ENCODE measurements around the gene RBM6. TPM values are rescaled to one million over a fixed set of nuclear protein-coding genes. Genes with fewer than 3 reads are reported as not detected.

Gene RBM6
- total RNA-seq, 1 experiment from 2014 or later, result 90.7 TPM

DNA sequence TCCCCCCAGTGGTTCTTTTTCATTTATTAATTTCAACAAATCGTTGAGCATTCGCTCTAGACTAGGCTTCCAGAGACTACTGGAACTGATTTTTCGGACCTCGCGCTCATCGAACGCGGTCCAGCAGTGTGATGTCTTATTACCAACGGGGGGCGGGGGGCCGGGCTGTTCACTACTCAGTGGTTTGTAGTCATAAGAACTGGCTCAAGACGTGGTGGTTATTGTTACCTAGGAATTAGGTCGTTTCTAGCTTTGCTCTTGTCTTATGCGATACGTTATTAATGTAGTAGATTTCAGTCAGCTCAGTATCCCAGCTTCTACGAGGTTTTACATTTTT is 149.6 kb downstream of the RBM6 start:
- Histone ChIP-seq H4K5ac (ENCODE audit: insufficient read length, low read depth, low read length) (no peak overlapping the region), H3K14ac (ENCODE audit: insufficient read depth, low read length) (no peak overlapping the region), H3K4ac (ENCODE audit: low read depth, low read length) (no peak overlapping the region), H4K91ac (ENCODE audit: insufficient read length, low read depth, low read length) (no peak overlapping the region), H2BK20ac (ENCODE audit: low read depth, low read length, poor library complexity, severe bottlenecking) (no peak overlapping the region), H3K27ac (ENCODE audit: insufficient read length, low read depth, low read length) (no peak overlapping the region), H3K4me2 (ENCODE audit: insufficient read depth, insufficient read length, low read length) (peak overlapping the region; percentile 90), H2BK15ac (ENCODE audit: low read depth, low read length) (no peak overlapping the region), H3K23me2 (ENCODE audit: insufficient read length, low read depth, low read length, poor library complexity, severe bottlenecking) (no peaks in the 10 kb centered on the region), H3K27me3 (ENCODE audit: insufficient read depth, low read length) (no peaks in the 10 kb centered on the region), H3K4me1 (ENCODE audit: insufficient read depth, low read length) (no peaks in the 10 kb centered on the region; the same call in 1 of the 2 replicates), H2BK12ac (ENCODE audit: insufficient read length, low read depth, low read length) (no peak overlapping the region), H3K56ac (ENCODE audit: insufficient read length, low read depth, low read length) (no peak overlapping the region), H3K18ac (ENCODE audit: insufficient read length, low read depth, low read length) (no peak overlapping the region), H3K23ac (ENCODE audit: insufficient read length, low read depth, low read length) (no peak overlapping the region), H4K20me1 (ENCODE audit: control insufficient read depth, insufficient read depth, insufficient read length) (no peaks in the 10 kb centered on the region), H2BK5ac (ENCODE audit: insufficient read length, low read length) (no peak overlapping the region), H4K8ac (replicated peaks; ENCODE audit: insufficient read length, low read depth, low read length) (no peak overlapping the region), H2BK120ac (ENCODE audit: low read depth, low read length, poor library complexity, severe bottlenecking) (no peak overlapping the region), H2AK5ac (ENCODE audit: insufficient read length, low read length) (no peak overlapping the region), H3K79me2 (ENCODE audit: insufficient read depth, low read length) (peaks cover 4% of the 10 kb centered on the region; the same call in 1 of the 2 replicates), H3K9me3 (ENCODE audit: control insufficient read depth, low read depth, low read length) (no peaks in the 10 kb centered on the region), H3K79me1 (ENCODE audit: insufficient read depth, low read depth, low read length, poor library complexity, severe bottlenecking) (peaks cover 5% of the 10 kb centered on the region), H3T11ph (ENCODE audit: low read length) (no peak overlapping the region), H3K9ac (ENCODE audit: extremely low read depth, insufficient read length, low read length) (peak overlapping the region; percentile 92), H2AFZ (ENCODE audit: low read length) (no peak overlapping the region)
- Mint-ChIP-seq H3K27me3 (ENCODE audit: low read depth) (peaks cover 3% of the 10 kb centered on the region), H3K9me3 (peaks cover 7 to 10% of the 10 kb centered on the region in 2 experiments), H3K4me1 (peaks cover 8 to 9% of the 10 kb centered on the region in 2 experiments), H3K36me3 (ENCODE audit: insufficient read depth in 1 of 3, low read depth in 3 of 3) (peaks cover 34 to 50% (median 46%) of the 10 kb centered on the region in 3 experiments), H3K27ac (peak overlapping the region in 2 of 3 experiments; percentile 91 to 99; a peak in 6 of 7 replicates), H3K4me3 (peak overlapping the region; percentile 99)
- DNase-seq, result no peak
- TF ChIP-seq, protein P1, sequence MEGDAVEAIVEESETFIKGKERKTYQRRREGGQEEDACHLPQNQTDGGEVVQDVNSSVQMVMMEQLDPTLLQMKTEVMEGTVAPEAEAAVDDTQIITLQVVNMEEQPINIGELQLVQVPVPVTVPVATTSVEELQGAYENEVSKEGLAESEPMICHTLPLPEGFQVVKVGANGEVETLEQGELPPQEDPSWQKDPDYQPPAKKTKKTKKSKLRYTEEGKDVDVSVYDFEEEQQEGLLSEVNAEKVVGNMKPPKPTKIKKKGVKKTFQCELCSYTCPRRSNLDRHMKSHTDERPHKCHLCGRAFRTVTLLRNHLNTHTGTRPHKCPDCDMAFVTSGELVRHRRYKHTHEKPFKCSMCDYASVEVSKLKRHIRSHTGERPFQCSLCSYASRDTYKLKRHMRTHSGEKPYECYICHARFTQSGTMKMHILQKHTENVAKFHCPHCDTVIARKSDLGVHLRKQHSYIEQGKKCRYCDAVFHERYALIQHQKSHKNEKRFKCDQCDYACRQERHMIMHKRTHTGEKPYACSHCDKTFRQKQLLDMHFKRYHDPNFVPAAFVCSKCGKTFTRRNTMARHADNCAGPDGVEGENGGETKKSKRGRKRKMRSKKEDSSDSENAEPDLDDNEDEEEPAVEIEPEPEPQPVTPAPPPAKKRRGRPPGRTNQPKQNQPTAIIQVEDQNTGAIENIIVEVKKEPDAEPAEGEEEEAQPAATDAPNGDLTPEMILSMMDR (conservative IDR thresholded peaks at IDR 0.05), result no peak
- WGBS (ENCODE audit: extremely low coverage, insufficient read length, low lambda C conversion rate), result no CpG with 5 or more reads among the region's 16 CpGs
